Activated naive CD4-positive, alpha-beta T cell treated with anti-CD3 and anti-CD28 coated beads, Interleukin-2, amount 50 U/mL, for 24 hours (primary cell): ENCODE results near the gene RNF207.

Experiments used
- H3K27ac Mint-ChIP-seq: one replicate; pipeline ENCODE4 v1.8.0; 2021; ENCODE audit warnings: mild to moderate bottlenecking, mixed read lengths
- H3K27me3 Mint-ChIP-seq: one replicate; pipeline ENCODE4 v1.8.0; 2021; ENCODE audit warnings: mixed read lengths
- H3K36me3 Mint-ChIP-seq: one replicate; pipeline ENCODE4 v1.8.0; 2021; ENCODE audit warnings: mixed read lengths
- H3K4me1 Mint-ChIP-seq: one replicate; pipeline ENCODE4 v1.8.0; 2021; ENCODE audit warnings: mixed read lengths
- H3K4me3 Mint-ChIP-seq: one replicate; pipeline ENCODE4 v1.8.0; 2021; ENCODE audit warnings: mild to moderate bottlenecking, mixed read lengths
- H3K9me3 Mint-ChIP-seq: one replicate; pipeline ENCODE4 v1.8.0; 2021; ENCODE audit warnings: mixed read lengths

The RNF207 gene

GRCh38 chr1:6184083-6184783, 21.7 kb upstream of the RNF207 start:
- H3K9me3 Mint-ChIP-seq = no peaks in the 10 kb centered on the region
- H3K4me1 Mint-ChIP-seq = peaks cover 28% of the 10 kb centered on the region

GRCh38 chr1:6185151-6185550, 20.8 kb upstream of the RNF207 start:
- Mint-ChIP-seq H3K27ac (no peak overlapping the region), H3K9me3 (no peaks in the 10 kb centered on the region), H3K36me3 (peaks cover 9% of the 10 kb centered on the region), H3K27me3 (peaks cover 8% of the 10 kb centered on the region), H3K4me1 (peaks cover 32% of the 10 kb centered on the region), H3K4me3 (no peak overlapping the region)

More at GRCh38 chr1:6184083-6184783, 21.7 kb upstream of the RNF207 start:
- Mint-ChIP-seq H3K27me3 (peaks cover 8% of the 10 kb centered on the region), H3K4me3 (no peak overlapping the region), H3K27ac (no peak overlapping the region), H3K36me3 (peaks cover 7% of the 10 kb centered on the region)

GRCh38 chr1:6185635-6186382, 20.1 kb upstream of the RNF207 start:
- H3K4me1 Mint-ChIP-seq = peaks cover 34% of the 10 kb centered on the region
- H3K36me3 Mint-ChIP-seq = peaks cover 9% of the 10 kb centered on the region
- peaks cover 6% of the 10 kb centered on the region for H3K27me3 Mint-ChIP-seq
- no peaks in the 10 kb centered on the region for H3K9me3 Mint-ChIP-seq
- H3K27ac Mint-ChIP-seq = peak overlapping the region; percentile 30
- no peak overlapping the region for H3K4me3 Mint-ChIP-seq

- H3K27ac Mint-ChIP-seq = no peak overlapping the region
- no peak overlapping the region for H3K4me3 Mint-ChIP-seq
- peaks cover 30% of the 10 kb centered on the region for H3K4me1 Mint-ChIP-seq
Measured at GRCh38 chr1:6188466-6188865, 17.5 kb upstream of the RNF207 start.

DNA sequence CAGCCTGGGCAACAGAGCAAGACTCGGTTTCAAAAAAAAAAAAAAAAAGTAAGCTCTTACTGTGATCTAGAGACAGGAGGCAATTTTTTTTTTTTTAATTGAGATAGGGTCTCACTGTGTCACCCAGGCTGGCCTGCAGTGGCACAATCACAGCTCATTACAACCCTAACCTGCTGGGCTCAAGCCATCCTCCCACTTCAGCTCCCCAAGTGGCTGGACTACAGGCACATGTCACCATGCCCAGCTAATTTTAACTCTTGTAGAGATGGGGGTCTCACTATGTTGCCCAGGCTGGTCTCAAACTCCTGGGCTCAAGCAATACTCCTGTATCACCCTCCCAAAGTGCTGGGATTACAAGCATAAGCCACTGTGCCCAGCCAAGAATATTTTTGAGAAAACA, 14.0 kb upstream of the RNF207 start:
- no peak overlapping the region for H3K4me3 Mint-ChIP-seq
- peaks cover 16% of the 10 kb centered on the region for H3K36me3 Mint-ChIP-seq
- no peaks in the 10 kb centered on the region for H3K27me3 Mint-ChIP-seq
- peaks cover 33% of the 10 kb centered on the region for H3K4me1 Mint-ChIP-seq
- no peaks in the 10 kb centered on the region for H3K9me3 Mint-ChIP-seq
- H3K27ac Mint-ChIP-seq = no peak overlapping the region

More at GRCh38 chr1:6188466-6188865, 17.5 kb upstream of the RNF207 start:
- Mint-ChIP-seq H3K27me3 (no peaks in the 10 kb centered on the region), H3K36me3 (peaks cover 14% of the 10 kb centered on the region), H3K9me3 (no peaks in the 10 kb centered on the region)

- Mint-ChIP-seq H3K27ac (peak overlapping the region; percentile 98), H3K36me3 (peaks cover 21% of the 10 kb centered on the region), H3K27me3 (no peaks in the 10 kb centered on the region), H3K4me1 (peaks cover 51% of the 10 kb centered on the region), H3K4me3 (peak overlapping the region; percentile 100), H3K9me3 (no peaks in the 10 kb centered on the region)
Measured at GRCh38 chr1:6197746-6198427, 8.0 kb upstream of the RNF207 start.

DNA sequence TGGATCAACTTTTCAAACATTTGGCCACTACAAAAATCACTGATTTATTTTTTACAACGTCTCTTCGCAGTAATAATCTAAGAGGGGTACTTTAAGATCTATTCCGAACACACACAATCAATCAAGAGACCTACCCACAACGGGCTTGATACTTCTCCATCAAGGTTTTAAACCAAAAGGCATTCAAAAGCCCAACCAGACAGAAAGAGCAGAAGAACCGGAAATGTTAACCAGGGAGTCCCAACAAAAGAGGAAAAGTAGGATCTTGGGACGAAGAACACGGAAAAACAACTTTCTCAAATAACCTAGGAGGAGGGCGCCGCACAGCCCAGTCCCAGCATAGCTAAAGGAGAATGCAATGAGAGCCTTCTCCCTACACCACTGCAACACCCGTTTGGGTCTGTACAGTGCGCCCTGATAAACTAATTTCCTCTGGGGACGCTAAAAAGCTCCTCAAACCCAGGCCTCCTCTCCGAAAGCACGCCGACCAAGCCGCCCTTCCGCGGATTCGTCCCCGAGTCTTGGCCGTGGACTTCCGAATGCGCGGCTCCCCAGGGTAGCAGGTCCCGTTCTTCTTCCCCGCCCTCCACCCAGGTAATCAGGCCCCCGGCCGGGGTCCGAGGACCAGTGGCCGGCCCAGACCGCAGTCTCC, 7.1 kb upstream of the RNF207 start:
- peak overlapping the region; percentile 98 for H3K27ac Mint-ChIP-seq
- H3K36me3 Mint-ChIP-seq = peaks cover 19% of the 10 kb centered on the region
- H3K4me3 Mint-ChIP-seq = peak overlapping the region; percentile 100
- H3K4me1 Mint-ChIP-seq = peaks cover 49% of the 10 kb centered on the region
- H3K9me3 Mint-ChIP-seq = no peaks in the 10 kb centered on the region
- no peaks in the 10 kb centered on the region for H3K27me3 Mint-ChIP-seq

GRCh38 chr1:6199298-6200187, 6.4 kb upstream of the RNF207 start, which contains the start of gene RPL22:
RPL22 (minus strand) TSS chr1:6199595; CDS start chr1:6199573, 22 bp downstream.
- peaks cover 1% of the 10 kb centered on the region for H3K27me3 Mint-ChIP-seq
- H3K36me3 Mint-ChIP-seq = peaks cover 19% of the 10 kb centered on the region
- peaks cover 46% of the 10 kb centered on the region for H3K4me1 Mint-ChIP-seq
- H3K4me3 Mint-ChIP-seq = peak within 1 kb of the TSS; percentile 100
- H3K9me3 Mint-ChIP-seq = no peaks in the 10 kb centered on the region
- H3K27ac Mint-ChIP-seq = peak within 1 kb of the TSS; percentile 98

GRCh38 chr1:6200188-6200809, 5.6 kb upstream of the RNF207 start:
- Mint-ChIP-seq H3K4me1 (peaks cover 48% of the 10 kb centered on the region), H3K4me3 (peak overlapping the region; percentile 100), H3K36me3 (peaks cover 19% of the 10 kb centered on the region), H3K27me3 (peaks cover 1% of the 10 kb centered on the region), H3K27ac (peak overlapping the region; percentile 98), H3K9me3 (no peaks in the 10 kb centered on the region)

DNA sequence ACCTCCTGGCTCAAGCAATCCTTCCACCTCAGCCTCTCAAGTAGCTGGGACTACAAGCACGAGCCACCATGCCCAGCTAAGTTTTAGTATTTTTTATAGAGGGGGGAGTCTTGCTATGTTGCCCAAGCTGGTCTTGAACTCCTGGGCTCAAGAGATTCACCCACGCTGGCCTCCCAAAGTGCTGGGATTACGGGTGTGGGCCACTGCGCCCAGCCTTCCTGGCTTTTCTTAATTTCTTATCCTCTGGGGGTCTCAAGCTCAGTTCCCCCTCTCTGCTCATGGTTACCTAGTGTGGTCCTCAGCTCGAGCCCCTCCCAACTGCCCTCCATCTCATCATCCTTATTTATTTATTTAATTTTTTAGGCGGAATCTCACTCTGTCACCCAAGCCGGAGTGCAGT, 3.7 kb upstream of the RNF207 start:
- H3K4me1 Mint-ChIP-seq = peaks cover 36% of the 10 kb centered on the region
- peak overlapping the region; percentile 7 for H3K4me3 Mint-ChIP-seq
- H3K27me3 Mint-ChIP-seq = peaks cover 5% of the 10 kb centered on the region
- no peak overlapping the region for H3K27ac Mint-ChIP-seq
- peaks cover 12% of the 10 kb centered on the region for H3K36me3 Mint-ChIP-seq
- H3K9me3 Mint-ChIP-seq = no peaks in the 10 kb centered on the region

- H3K4me3 Mint-ChIP-seq = peak overlapping the region; percentile 63
- peaks cover 3% of the 10 kb centered on the region for H3K4me1 Mint-ChIP-seq
- no peak overlapping the region for H3K27ac Mint-ChIP-seq
- H3K9me3 Mint-ChIP-seq = no peaks in the 10 kb centered on the region
- H3K27me3 Mint-ChIP-seq = peaks cover 15% of the 10 kb centered on the region
- no peaks in the 10 kb centered on the region for H3K36me3 Mint-ChIP-seq
Measured at GRCh38 chr1:6206520-6206855, 569 bp downstream of the RNF207 start.

DNA sequence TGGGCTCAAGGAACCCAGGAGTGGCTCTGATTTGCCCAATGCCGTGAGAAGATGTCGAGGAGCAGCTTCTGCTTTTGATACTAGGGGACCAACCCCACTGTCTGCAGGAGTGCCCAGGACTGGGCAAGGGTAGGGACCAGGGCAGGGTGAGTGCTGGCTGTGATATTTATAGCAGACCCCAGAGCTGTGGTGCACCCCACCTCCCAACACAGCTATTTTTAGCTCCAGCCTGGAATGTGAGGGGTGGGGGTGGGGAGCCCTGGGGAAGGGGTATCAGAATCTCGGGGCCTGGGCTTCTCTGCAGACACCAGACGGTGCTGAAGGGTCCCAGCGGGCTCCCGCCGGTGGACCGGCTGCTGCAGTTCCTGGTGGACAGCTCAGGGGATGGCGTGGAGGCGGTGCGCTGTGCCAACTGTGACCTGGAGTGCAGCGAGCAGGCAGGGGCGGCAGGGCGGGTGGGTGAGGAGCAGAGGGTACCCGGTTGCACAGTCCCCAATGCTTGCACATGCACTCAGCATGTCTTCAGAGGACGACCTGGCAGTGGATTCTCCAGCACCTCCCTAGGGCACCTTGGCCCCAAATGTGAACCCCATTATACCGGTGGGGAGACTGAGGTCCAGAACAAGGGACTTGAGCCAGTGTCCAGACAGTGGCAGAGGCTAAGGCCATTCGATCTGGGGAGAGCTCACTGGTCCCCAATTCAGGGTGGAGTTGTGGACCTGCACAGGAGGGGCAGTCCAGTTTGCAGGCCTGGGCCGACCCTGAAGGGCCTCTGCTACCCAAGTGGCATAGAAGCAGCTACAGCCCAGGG, 1.4 kb downstream of the RNF207 start:
- no peak overlapping the region for H3K27ac Mint-ChIP-seq
- H3K9me3 Mint-ChIP-seq = no peaks in the 10 kb centered on the region
- peaks cover 3% of the 10 kb centered on the region for H3K4me1 Mint-ChIP-seq
- peaks cover 15% of the 10 kb centered on the region for H3K27me3 Mint-ChIP-seq
- H3K4me3 Mint-ChIP-seq = peak overlapping the region; percentile 63
- H3K36me3 Mint-ChIP-seq = no peaks in the 10 kb centered on the region

DNA sequence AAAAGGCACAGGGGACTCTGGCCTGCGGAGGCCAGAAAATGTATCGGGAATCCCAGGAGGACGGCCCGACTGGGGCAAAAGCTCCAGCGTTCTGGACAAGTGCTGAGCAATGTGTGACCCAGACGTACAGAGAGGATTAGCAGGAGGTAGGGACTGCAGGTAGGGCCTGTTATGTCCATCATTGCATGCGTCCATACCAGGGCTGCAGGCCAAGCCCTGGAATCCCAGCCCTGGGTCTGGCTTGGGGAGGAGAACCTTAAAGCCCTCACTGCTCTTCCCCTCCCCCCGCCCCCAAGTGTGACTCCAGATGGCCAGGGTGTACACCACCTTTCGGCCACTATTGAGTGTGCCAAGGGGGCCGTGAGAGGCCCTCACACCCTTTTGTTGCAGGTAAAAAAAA, 2.0 kb downstream of the RNF207 start:
- Mint-ChIP-seq H3K4me1 (peaks cover 3% of the 10 kb centered on the region), H3K36me3 (no peaks in the 10 kb centered on the region), H3K9me3 (no peaks in the 10 kb centered on the region), H3K4me3 (no peak overlapping the region), H3K27ac (no peak overlapping the region), H3K27me3 (peaks cover 15% of the 10 kb centered on the region)
